OCI-LY1 (cell line): ENCODE measurements around the gene RANBP9.
A peak's percentile ranks its signal among the peaks of the same experiment; 100 is the strongest.

Experiments
- H2AFZ ChIP-seq: fragments of 200-600 bp; sonication (generic), shearing (Covaris generic); 2 replicates; pipeline ENCODE4 v1.6.0; 2014; ENCODE audit warnings: antibody characterized with exemption, mild to moderate bottlenecking, low read length
- H3F3A ChIP-seq: fragments of 200-600 bp; sonication (generic), shearing (Covaris generic); 2 replicates; pipeline ENCODE4 v1.6.0; 2014; ENCODE audit warnings: mild to moderate bottlenecking, antibody characterized with exemption, low read length, moderate library complexity; ENCODE audit not compliant: insufficient read depth
- H3K27ac ChIP-seq: fragments of 200-600 bp; sonication (generic); 2 replicates; pipeline ENCODE4 v1.5.1; 2014; ENCODE audit warnings: low read length, mixed run types, mild to moderate bottlenecking, low read depth; ENCODE audit not compliant: poor library complexity, severe bottlenecking
- H3K27me3 ChIP-seq: fragments of 200-600 bp; sonication (generic); 2 replicates; pipeline ENCODE4 v1.6.0; 2014; ENCODE audit warnings: antibody characterized with exemption, mild to moderate bottlenecking, low read length, moderate library complexity; ENCODE audit not compliant: insufficient read depth
- H3K36me3 ChIP-seq: fragments of 200-600 bp; sonication (generic); 2 replicates; pipeline ENCODE4 v1.6.1; 2014; ENCODE audit warnings: mild to moderate bottlenecking, antibody characterized with exemption, low read length, moderate library complexity, mixed read lengths; ENCODE audit not compliant: insufficient read depth
- H3K4me1 ChIP-seq: fragments of 200-600 bp; sonication (generic); 2 replicates; pipeline ENCODE4 v1.5.1; 2014; ENCODE audit warnings: mild to moderate bottlenecking, low read length, moderate library complexity; ENCODE audit not compliant: insufficient read depth, severe bottlenecking
- H3K4me2 ChIP-seq: fragments of 200-600 bp; sonication (generic), shearing (Covaris generic); 2 replicates; pipeline ENCODE4 v1.6.1; 2014; ENCODE audit warnings: low read length
- H3K4me3 ChIP-seq: fragments of 200-600 bp; sonication (generic); 2 replicates; pipeline ENCODE4 v1.5.1; 2014; ENCODE audit warnings: low read length, low read depth, mild to moderate bottlenecking, mixed read lengths; ENCODE audit not compliant: poor library complexity, severe bottlenecking
- H3K79me2 ChIP-seq: fragments of 200-600 bp; shearing (Covaris generic); 2 replicates; pipeline ENCODE4 v1.6.1; 2016; ENCODE audit warnings: mixed run types, low read length, mixed read lengths; ENCODE audit not compliant: insufficient read depth
- H3K9ac ChIP-seq: fragments of 200-600 bp; sonication (generic), shearing (Covaris generic); 2 replicates; pipeline ENCODE4 v1.6.1; 2014; ENCODE audit warnings: mild to moderate bottlenecking, low read length, mixed read lengths
- H3K9me2 ChIP-seq: fragments of 200-600 bp; sonication (generic), shearing (Covaris generic); 2 replicates; pipeline ENCODE4 v1.6.1; 2014; ENCODE audit warnings: low read depth, mild to moderate bottlenecking, low read length, mixed read lengths
- H3K9me3 ChIP-seq: fragments of 200-600 bp; shearing (Covaris generic); 2 replicates; pipeline ENCODE4 v1.6.1; 2014; ENCODE audit warnings: low read length, mixed read lengths
- H4K20me1 ChIP-seq: fragments of 200-600 bp; sonication (generic), shearing (Covaris generic); 2 replicates; pipeline ENCODE4 v1.6.0; 2016; ENCODE audit warnings: mild to moderate bottlenecking, low read length; ENCODE audit not compliant: insufficient read depth
- CTCF ChIP-seq: fragments of 200-600 bp; sonication (generic), shearing (Covaris generic); IDR thresholded peaks from 2 replicates; pipeline ENCODE4 v1.5.1; 2017; ENCODE audit warnings: mild to moderate bottlenecking, antibody characterized with exemption, low read length, moderate library complexity, mixed read lengths
- EZH2 ChIP-seq: fragments of 200-600 bp; sonication (generic), shearing (Covaris generic); IDR thresholded peaks from 2 replicates; pipeline ENCODE4 v1.8.0; 2017; ENCODE audit warnings: borderline replicate concordance, mixed run types, mild to moderate bottlenecking, antibody characterized with exemption, low read length, moderate library complexity, mixed read lengths

RANBP9 gene

GRCh38 chr6:13572951-13573654 lies 138.5 kb downstream of the RANBP9 start:
- Histone ChIP-seq H2AFZ (no peak overlapping the region), H3K4me3 (peak overlapping the region; percentile 85), H3K79me2 (no peaks in the 10 kb centered on the region), H3K4me1 (peaks cover 17% of the 10 kb centered on the region), H3K27ac (no peak overlapping the region), H4K20me1 (no peaks in the 10 kb centered on the region), H3K9me2 (no peaks in the 10 kb centered on the region), H3K27me3 (no peaks in the 10 kb centered on the region), H3K36me3 (no peaks in the 10 kb centered on the region), H3F3A (no peaks in the 10 kb centered on the region), H3K9ac (peak overlapping the region; percentile 74; the same call in 1 of the 2 replicates), H3K9me3 (no peaks in the 10 kb centered on the region), H3K4me2 (peak overlapping the region; percentile 73)
- no peak for TF ChIP-seq EZH2

- Histone ChIP-seq H3K4me3 (no peak overlapping the region), H3K27me3 (no peaks in the 10 kb centered on the region), H3K36me3 (no peaks in the 10 kb centered on the region), H3F3A (no peaks in the 10 kb centered on the region), H3K4me1 (peaks cover 17% of the 10 kb centered on the region), H3K4me2 (no peak overlapping the region), H3K27ac (no peak overlapping the region), H3K9me3 (no peaks in the 10 kb centered on the region), H4K20me1 (no peaks in the 10 kb centered on the region), H2AFZ (no peak overlapping the region), H3K9me2 (no peaks in the 10 kb centered on the region), H3K79me2 (no peaks in the 10 kb centered on the region), H3K9ac (no peak overlapping the region)
- TF ChIP-seq EZH2 (no peak), CTCF (no peak)
Measured at GRCh38 chr6:13572240-13572639, 139.4 kb downstream of the RANBP9 start.
